GM21390 (cell line): Measurements from ENCODE around the gene APC2.

Experiments used
- ATAC-seq: cut with Tn5 transposase; IDR thresholded peaks from one replicate; pipeline ENCODE4 v1.9.1; 2021; ENCODE audit not compliant: unreplicated experiment

APC2 gene

GRCh38 chr19:1460033-1460995, 10.4 kb downstream of the APC2 start:
- ATAC-seq: no peak

DNA sequence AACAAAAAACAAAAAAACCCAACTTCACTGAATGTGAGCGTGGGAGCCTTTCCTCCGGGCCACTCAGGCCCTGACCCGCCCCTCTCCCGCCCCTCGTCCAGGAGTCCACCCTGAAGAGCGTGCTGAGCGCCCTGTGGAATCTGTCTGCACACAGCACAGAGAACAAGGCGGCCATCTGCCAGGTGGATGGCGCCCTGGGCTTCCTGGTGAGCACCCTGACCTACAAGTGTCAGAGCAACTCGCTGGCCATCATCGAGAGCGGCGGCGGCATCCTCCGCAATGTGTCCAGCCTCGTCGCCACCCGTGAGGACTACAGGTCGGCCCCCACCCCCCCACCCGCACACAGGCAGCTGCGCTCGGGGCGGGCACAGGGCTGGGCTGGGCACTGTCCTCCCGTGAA, 11.9 kb downstream of the APC2 start:
- ATAC-seq: no peak

GRCh38 chr19:1465191-1466016, 15.5 kb downstream of the APC2 start:
- no peak for ATAC-seq

- no peak for ATAC-seq
Measured at GRCh38 chr19:1466018-1466460, 16.1 kb downstream of the APC2 start.

GRCh38 chr19:1466461-1467214, 16.7 kb downstream of the APC2 start:
- no peak for ATAC-seq

- no peak for ATAC-seq
Measured at GRCh38 chr19:1467215-1467489, 17.2 kb downstream of the APC2 start.

DNA sequence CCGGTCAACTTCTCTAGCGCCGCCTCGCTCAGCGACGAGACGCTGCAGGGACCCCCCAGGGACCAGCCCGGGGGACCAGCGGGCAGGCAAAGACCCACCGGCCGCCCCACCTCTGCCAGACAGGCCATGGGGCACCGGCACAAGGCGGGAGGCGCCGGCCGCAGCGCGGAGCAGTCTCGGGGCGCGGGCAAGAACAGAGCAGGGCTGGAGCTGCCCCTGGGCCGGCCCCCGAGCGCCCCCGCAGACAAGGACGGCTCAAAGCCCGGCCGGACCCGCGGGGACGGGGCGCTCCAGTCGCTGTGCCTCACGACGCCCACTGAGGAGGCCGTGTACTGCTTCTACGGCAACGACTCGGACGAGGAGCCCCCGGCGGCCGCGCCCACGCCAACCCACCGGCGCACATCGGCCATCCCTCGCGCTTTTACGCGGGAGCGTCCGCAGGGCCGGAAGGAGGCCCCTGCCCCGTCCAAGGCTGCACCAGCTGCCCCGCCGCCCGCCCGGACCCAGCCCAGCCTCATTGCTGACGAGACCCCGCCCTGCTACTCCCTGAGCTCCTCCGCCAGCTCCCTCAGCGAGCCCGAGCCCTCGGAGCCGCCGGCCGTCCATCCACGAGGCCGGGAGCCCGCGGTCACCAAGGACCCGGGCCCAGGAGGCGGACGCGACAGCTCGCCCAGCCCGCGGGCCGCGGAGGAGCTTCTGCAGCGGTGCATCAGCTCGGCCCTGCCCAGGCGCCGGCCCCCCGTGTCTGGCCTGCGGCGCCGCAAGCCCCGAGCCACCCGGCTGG, 17.8 kb downstream of the APC2 start:
- ATAC-seq: no peak

- no peak for ATAC-seq
Measured at GRCh38 chr19:1468274-1468820, 18.4 kb downstream of the APC2 start.

- no peak for ATAC-seq
Measured at GRCh38 chr19:1468821-1469254, 18.9 kb downstream of the APC2 start.

- no peak for ATAC-seq
Measured at GRCh38 chr19:1469255-1470054, 19.5 kb downstream of the APC2 start.

GRCh38 chr19:1470055-1470304, 20.1 kb downstream of the APC2 start:
- ATAC-seq: no peak

DNA sequence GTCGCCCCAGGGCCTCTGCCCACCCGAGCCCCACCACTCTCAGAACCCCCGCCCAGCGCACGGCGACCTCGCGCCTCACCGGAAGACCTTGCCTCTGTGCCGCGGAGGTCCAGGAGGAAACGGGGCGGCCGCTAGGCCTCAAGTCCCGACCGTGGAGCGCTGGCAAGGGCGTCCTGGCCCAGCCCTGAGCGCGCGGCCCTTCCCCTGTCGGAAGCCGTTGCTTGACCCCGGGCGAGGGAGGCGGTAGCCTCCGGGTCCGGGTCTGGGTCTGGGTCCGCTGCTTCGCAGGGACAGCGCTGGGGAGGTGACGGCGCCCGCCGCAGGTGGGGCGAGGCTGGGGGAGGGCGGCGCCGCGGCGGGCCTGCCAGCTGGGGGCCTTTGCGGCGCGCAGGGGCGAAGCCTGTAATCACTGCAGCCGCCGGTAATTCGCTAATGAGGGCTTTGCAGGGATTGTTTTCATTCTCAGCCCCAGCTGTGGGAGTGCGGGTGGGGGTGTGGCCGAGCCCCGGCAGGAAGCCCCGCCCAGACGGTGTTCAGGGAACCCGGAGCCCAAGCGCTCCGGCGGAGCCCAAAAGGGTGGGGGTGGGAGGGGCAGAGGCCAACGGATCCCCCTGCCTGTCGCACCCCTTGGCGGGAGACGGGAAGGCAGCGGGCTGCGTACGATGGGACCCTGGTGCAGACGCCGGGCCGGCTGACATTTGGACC, 20.5 kb downstream of the APC2 start:
- ATAC-seq: no peak

DNA sequence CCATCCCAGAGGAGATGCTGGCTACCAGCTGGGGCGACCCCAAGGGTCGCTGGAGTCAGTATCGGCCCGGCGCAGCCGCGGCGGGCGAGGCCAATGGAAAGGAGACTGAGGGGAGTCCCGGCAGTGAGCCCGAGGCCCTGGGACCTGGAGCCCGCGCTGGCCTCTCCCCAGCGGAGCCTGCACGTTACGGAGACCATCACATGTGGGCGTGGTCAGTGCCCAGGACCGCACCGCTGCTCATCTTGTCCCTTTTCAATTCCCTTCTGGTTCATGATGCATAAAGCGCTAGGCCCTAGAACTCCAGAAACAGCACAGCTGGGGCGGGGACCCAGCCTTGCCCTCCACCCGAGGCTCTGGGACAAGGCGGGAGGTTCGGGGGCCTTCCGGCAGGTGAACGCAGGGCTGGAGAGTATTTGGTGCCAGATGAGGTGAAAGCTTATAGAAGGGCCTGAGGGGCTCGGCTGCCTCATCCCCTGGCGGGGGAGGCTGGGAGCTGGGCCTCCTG, 21.1 kb downstream of the APC2 start:
- ATAC-seq: no peak

DNA sequence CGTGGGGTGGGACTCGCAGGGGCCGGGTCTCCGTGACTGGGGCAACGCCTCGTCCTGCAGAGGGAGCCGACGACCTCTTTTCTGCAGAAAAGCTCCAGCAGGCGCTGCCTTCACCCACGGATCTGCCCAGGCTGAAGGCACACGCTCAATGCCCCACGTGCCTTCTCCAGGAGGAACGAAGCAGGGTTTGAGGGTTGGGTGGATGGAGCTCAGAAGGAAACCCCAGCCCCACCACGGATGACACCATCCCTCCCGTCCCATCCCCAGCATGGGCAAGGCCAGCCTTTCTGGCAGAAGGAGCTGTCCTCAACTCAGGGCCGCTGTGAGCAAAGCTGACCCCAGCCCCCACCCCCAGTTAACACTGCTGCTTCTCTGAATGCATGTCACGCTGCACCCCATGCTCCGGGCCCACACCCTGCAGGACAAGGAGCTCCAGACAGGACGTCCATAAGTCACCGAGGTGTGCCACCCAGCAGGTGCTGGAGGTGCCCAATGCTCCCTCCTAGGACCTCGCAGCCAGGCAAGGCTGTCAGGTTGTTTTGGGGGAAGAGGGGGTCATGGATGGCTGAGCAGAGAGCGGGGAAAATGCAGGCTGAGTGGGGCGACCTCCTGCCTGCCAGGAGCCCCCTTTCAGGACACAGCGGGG, 21.7 kb downstream of the APC2 start:
- no peak for ATAC-seq

DNA sequence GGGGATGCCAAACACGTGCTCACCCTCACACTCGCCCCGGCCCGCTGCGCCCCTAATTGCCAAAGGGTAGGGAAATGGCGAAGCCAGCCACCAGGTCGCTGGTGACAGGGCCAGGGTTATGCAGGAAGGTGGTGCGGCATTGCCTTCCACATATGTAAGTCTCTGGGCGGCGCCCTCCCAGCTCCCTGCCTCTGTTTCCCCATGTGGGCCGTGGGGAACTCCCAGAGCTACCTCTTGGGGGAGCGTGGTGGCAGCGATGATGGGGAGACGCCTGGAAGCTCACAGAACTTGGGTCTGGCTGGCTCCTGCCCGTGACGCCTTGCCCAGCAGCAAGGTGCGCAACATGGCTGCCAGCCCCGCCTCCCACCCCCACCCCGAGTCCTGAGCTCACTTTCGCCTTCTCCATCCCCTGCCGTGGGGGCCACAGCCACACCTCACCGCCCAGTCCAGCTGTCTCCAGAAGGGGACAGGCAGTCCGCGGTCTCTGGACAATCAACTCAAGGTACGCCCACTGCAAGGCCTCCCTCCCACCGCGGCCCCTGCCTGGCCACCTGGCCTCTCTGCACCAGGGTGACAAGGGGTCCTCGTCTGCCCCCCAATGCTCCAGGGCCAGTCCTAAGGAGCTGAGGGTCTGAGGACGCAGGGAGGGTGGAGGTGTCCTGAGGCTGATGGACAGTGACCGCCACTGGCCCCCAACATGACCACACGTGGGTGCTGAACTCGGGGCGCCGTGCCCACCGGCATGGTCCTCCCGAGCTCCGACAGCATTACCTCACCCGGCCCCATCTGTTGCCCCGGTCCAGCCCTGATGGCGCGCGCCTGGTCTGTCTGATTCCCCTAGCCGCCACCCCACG, 22.5 kb downstream of the APC2 start:
- ATAC-seq: no peak

- no peak for ATAC-seq
Measured at GRCh38 chr19:1473085-1473851, 23.3 kb downstream of the APC2 start.
